T1000 (cell line): ENCODE results near the gene MGLL.
"Not testable (repeated sequence)": the region's sequence is repeated elsewhere in the genome, so short reads cannot be mapped to it uniquely, and the experiment has no call there.

Experiments
- DNase-seq: peaks from one replicate; lab custom pipeline; 2025; ENCODE audit warnings: mixed read lengths; lab: John Stamatoyannopoulos, UW

The MGLL gene

GRCh38 chr3:127689266-127689860 lies 133.0 kb downstream of the MGLL start:
- no peak for DNase-seq

- no peak for DNase-seq
Observed at GRCh38 chr3:127688416-127689265, 133.7 kb downstream of the MGLL start.

- DNase-seq: no peak
Observed at GRCh38 chr3:127688022-127688415, 134.3 kb downstream of the MGLL start.

DNA sequence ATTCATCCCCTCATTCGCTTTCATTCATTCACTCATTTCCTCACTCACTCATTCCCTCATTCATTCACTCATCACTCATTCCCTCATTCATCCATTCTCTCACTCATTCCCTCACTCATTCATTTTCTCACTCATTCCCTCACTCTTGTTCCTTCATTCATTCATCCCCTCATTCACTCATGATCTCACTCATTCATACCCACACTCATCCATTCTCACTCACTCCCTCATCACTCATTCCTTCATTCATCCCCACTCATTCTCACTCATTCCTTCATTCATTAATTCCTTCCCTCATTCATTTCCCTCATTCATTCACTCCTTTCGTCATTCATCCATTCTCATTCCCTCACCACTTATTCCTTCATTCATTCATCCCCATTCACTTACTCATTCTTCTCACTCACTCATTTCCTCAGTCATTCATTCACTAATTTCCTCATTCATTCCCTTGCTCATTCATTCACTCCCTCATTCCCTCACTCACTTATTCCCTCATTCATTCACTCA lies 135.0 kb downstream of the MGLL start:
- no peak for DNase-seq

- DNase-seq: no peak
Observed at GRCh38 chr3:127686512-127686894, 135.8 kb downstream of the MGLL start.

- DNase-seq: no peak
Observed at GRCh38 chr3:127685708-127686511, 136.4 kb downstream of the MGLL start.

GRCh38 chr3:127684871-127685707 lies 137.2 kb downstream of the MGLL start:
- DNase-seq: no peak

DNA sequence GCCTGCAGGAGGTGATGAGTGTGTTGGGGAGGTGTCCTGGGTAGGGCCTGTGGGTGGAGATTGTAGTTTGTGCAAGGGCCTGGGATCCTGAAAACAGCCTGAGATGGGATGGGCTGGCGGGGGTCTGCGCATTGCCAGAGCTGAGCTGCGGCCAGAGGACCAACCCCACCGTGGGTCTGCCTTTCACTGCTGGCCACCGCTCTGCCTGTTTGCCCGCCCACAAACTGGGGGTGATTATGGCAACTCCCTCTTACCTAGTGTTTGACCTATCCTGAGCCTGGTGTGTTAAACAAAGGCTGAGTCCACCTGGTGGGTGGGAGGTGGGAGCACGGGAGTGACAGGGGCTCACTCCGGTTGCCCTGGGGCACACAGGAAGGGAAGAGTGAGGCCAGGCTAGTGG lies 139.8 kb downstream of the MGLL start:
- no peak for DNase-seq

- DNase-seq: not testable (repeated sequence)
Observed at GRCh38 chr3:127682175-127682554, 140.2 kb downstream of the MGLL start.

DNA sequence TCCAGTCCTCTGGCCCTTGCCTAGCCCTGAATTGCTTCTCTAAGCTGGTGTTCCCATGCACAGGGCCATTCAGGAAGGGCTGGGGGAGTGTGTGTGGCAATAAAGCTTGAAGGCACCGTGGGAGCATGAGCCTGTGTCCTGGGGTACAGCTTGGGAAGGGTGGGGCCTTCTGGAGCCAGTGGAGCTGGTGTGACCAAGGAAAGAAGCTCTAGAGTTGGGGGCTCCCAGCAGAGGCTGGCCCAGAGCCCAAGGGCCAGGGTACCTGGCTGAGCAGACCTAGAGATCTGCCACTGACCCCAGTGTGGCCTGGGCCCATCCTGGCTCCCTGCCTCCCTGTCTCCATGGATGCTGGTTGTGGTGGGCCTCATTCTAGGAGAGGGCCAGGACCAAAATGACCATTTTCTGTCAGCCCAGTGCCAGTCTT lies 141.5 kb downstream of the MGLL start:
- DNase-seq: no peak

DNA sequence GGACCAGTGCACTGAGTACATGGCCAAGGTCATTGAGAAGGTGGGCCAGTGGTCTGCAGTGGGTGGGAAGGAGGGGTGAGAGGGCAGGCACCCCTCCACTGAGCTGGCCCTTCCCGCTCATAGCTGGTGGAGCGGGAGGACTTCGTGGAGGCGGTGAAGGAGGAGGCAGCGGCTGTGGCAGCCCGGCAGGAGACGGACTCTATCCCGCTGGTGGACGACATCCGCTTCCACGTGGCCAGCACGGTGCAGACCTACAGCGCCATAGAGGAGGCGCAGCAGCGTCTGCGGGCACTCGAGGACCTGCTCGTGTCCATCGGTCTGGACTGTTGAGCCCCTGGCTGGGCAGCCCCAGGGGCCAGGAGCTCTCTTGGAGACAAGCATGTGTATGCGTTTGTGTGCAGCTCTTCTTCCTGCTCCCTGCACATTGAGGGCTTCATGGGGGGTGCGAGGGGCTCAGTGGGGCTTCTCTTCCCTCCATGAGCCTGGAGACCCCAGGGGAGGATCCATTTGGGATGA lies 142.1 kb downstream of the MGLL start:
- no peak for DNase-seq

DNA sequence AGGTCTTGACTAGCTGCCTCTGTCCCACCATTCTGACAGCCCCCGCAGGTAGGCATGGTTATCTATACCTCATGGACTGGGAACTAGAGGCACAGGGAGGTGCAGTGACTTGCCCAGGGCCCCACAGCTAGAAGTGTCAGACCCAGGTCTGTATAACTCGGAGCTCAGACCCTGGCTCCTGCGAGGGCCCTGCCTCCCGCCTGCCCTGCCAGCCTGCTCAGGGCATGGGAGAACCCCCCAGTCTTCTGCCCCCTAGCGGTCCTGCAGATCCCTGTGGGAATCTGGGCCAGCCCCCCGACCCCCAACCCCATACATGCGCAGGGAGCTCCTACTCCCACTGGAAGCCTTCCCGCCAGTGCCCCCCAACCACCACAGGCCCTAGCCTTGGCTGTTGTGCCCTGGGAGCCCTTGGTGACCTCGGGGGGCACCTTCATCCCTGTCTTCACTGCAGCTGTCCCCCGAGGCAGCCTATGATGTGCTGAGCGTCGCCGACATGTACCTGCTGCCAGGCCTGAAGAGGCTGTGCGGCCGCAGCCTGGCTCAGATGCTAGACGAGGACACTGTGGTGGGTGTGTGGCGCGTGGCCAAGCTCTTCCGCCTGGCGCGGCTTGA lies 142.7 kb downstream of the MGLL start:
- DNase-seq: no peak

GRCh38 chr3:127678611-127679533 lies 143.4 kb downstream of the MGLL start:
- DNase-seq: no peak

DNA sequence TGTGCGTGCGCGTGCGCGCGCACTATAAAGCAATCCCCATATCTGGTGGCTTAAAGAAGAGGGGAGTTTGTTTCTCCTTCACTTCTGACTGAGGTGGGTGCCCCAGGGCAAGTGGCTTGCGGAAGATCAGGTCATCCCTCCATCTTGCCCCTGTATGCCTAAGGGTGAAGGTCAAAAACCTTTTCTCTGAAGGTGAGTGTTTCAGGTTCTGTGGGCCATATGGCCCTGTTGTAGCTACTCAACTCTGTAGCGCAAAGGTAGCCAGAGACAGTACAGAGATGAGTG lies 144.1 kb downstream of the MGLL start:
- no peak for DNase-seq

GRCh38 chr3:127677541-127678314 lies 144.6 kb downstream of the MGLL start:
- no peak for DNase-seq

- no peak for DNase-seq
Observed at GRCh38 chr3:127676921-127677351, 145.4 kb downstream of the MGLL start.

DNA sequence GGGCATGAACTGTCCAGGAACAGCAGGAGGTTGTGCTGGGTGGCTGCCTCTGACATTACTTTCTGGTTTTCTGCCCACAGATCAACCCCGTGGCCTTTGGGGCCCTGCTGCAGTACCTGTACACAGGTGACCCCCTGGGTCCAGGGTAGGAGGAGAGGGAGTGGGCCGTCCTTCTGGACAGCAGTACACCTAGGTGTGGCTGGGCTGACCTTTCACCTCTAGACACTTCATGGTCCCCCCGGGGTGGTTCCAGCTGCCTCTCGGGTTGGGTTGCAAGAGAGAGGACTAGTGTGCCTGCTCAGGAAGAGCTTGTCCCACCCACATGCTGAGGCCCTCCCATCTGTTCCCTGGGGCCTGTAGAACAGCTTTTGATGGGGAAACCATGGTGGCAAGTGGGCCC lies 145.9 kb downstream of the MGLL start:
- no peak for DNase-seq

GRCh38 chr3:127675651-127676391 lies 146.5 kb downstream of the MGLL start:
- DNase-seq: no peak

- DNase-seq: no peak
Observed at GRCh38 chr3:127674790-127675189, 147.5 kb downstream of the MGLL start.
